B cell (primary cell): ENCODE measurements around the gene CDNF.

Experiments used
- CTCF ChIP-seq: fragments of 200-600 bp; IDR thresholded peaks from one replicate; pipeline ENCODE4 v1.8.0; 2022; ENCODE audit warnings: antibody characterized with exemption, mild to moderate bottlenecking
- EZH2 ChIP-seq: IDR thresholded peaks from 2 replicates; pipeline ENCODE4 v1.6.1; 2012; ENCODE audit warnings: borderline replicate concordance, low read depth, mild to moderate bottlenecking, moderate library complexity, low read length; ENCODE audit not compliant: insufficient read depth, poor library complexity, severe bottlenecking

DNA sequence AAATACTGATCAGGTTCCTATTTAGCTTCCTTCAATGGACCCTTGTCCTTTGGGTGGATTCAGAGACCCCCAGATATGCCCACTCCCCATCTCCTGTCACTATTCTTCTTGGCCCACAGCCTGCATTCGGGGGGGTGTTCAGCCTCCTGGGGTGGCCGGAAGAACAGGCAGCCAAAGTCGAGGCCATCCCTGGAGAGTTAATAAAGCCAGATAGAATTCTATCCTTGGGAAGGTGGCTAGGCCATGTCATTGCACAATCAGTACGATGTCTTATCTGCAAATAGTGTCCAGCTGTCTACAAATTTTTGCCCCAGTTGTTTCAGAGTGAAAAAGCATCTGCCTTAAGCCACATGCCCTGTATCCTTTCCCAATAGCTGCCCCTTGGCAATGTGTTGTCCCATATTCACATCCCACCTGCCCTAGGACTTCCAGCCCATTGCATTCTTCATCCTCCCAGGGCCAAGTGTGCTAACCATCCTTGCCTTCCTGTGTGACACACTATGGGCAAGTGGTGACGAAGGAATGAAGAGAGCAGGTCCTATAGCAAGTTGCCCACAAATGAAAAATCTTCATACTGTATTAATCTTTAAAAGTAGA lies 53.3 kb downstream of the CDNF start:
- no peak for TF ChIP-seq CTCF
- TF ChIP-seq EZH2 = no peak
